SK-N-MC (cell line): ENCODE results near the gene POLE3.

Source experiments
- DNase-seq: peaks from one replicate; pipeline ENCODE4 v3.0.0-alpha.2; 2011; ENCODE audit warnings: low read depth, low spot score
- H3K27ac ChIP-seq: fragments of 200-600 bp; sonication (generic); 2 replicates; pipeline ENCODE4 v1.5.1; 2016; ENCODE audit warnings: mixed run types
- H3K36me3 ChIP-seq: fragments of 200-600 bp; sonication (generic); 2 replicates; pipeline ENCODE4 v1.6.1; 2017; ENCODE audit warnings: antibody characterized with exemption, low read length, mixed read lengths; ENCODE audit not compliant: insufficient read depth
- H3K4me3 ChIP-seq: fragments of 200-600 bp; sonication (generic); 2 replicates; pipeline ENCODE4 v1.5.1; 2016
- H3K9ac ChIP-seq: fragments of 200-600 bp; sonication (generic); 2 replicates; pipeline ENCODE4 v1.8.0; 2017; ENCODE audit warnings: mixed run types, mixed read lengths; ENCODE audit not compliant: insufficient read length
- H3K9me3 ChIP-seq: fragments of 200-600 bp; sonication (generic); 2 replicates; pipeline ENCODE4 v1.6.1; 2017; ENCODE audit warnings: low read depth, mild to moderate bottlenecking, antibody characterized with exemption, low read length, moderate library complexity, mixed read lengths
- EZH2 ChIP-seq: fragments of 200-600 bp; sonication (generic); IDR thresholded peaks from one replicate; pipeline ENCODE4 v1.6.1; 2017; ENCODE audit warnings: antibody characterized with exemption
- FOXP2 ChIP-seq: optimal IDR thresholded peaks from 2 replicates; pipeline ENCODE3; 2011; ENCODE audit warnings: mild to moderate bottlenecking, moderate library complexity; ENCODE audit not compliant: insufficient read depth; ENCODE audit errors: extremely low read length, control extremely low read depth
- POLR2AphosphoS5 ChIP-seq: IDR thresholded peaks from 2 replicates; pipeline ENCODE4 v1.6.1; 2012; ENCODE audit warnings: mild to moderate bottlenecking, low read depth, low read length, borderline replicate concordance

The POLE3 gene

GRCh38 chr9:113436728-113437515, 26.4 kb upstream of the POLE3 start:
- Histone ChIP-seq H3K4me3 (no peak overlapping the region), H3K27ac (no peak overlapping the region), H3K9me3 (no peaks in the 10 kb centered on the region), H3K36me3 (no peaks in the 10 kb centered on the region), H3K9ac (no peak overlapping the region)
- TF ChIP-seq EZH2 (no peak), FOXP2 (no peak), POLR2AphosphoS5 (no peak)
- DNase-seq, result no peak

GRCh38 chr9:113431191-113431590, 20.7 kb upstream of the POLE3 start:
- H3K4me3 ChIP-seq, result no peak overlapping the region
- H3K27ac ChIP-seq, result no peak overlapping the region
- TF ChIP-seq POLR2AphosphoS5, result no peak
- TF ChIP-seq EZH2, result no peak
- no peak for TF ChIP-seq FOXP2
- no peak for DNase-seq
- H3K9ac ChIP-seq, result no peak overlapping the region
- no peaks in the 10 kb centered on the region for H3K36me3 ChIP-seq
- no peaks in the 10 kb centered on the region for H3K9me3 ChIP-seq

- DNase-seq, result no peak
- Histone ChIP-seq H3K27ac (no peak overlapping the region), H3K9ac (no peak overlapping the region), H3K36me3 (no peaks in the 10 kb centered on the region), H3K4me3 (no peak overlapping the region), H3K9me3 (no peaks in the 10 kb centered on the region)
- no peak for TF ChIP-seq EZH2
- TF ChIP-seq FOXP2, result no peak
- no peak for TF ChIP-seq POLR2AphosphoS5
Measured at GRCh38 chr9:113428062-113428615, 17.7 kb upstream of the POLE3 start.

GRCh38 chr9:113427629-113428028, 17.2 kb upstream of the POLE3 start:
- Histone ChIP-seq H3K9ac (no peak overlapping the region), H3K4me3 (no peak overlapping the region), H3K27ac (no peak overlapping the region), H3K9me3 (no peaks in the 10 kb centered on the region), H3K36me3 (no peaks in the 10 kb centered on the region)
- TF ChIP-seq FOXP2, result no peak
- TF ChIP-seq POLR2AphosphoS5, result no peak
- TF ChIP-seq EZH2, result no peak
- DNase-seq, result no peak

- TF ChIP-seq POLR2AphosphoS5, result no peak
- no peak for TF ChIP-seq FOXP2
- no peak for TF ChIP-seq EZH2
- Histone ChIP-seq H3K9me3 (no peaks in the 10 kb centered on the region), H3K4me3 (no peak overlapping the region), H3K36me3 (no peaks in the 10 kb centered on the region), H3K27ac (no peak overlapping the region), H3K9ac (no peak overlapping the region)
- DNase-seq, result no peak
Measured at GRCh38 chr9:113426701-113427100, 16.2 kb upstream of the POLE3 start.

GRCh38 chr9:113425072-113425471, 14.6 kb upstream of the POLE3 start:
- Histone ChIP-seq H3K9me3 (no peaks in the 10 kb centered on the region), H3K9ac (no peak overlapping the region), H3K4me3 (no peak overlapping the region), H3K36me3 (no peaks in the 10 kb centered on the region), H3K27ac (no peak overlapping the region)
- TF ChIP-seq FOXP2 (no peak), EZH2 (no peak), POLR2AphosphoS5 (no peak)
- no peak for DNase-seq

GRCh38 chr9:113421726-113422125, 11.3 kb upstream of the POLE3 start:
- H3K4me3 ChIP-seq, result no peak overlapping the region

GRCh38 chr9:113417370-113417769, 6.9 kb upstream of the POLE3 start:
- no peak for TF ChIP-seq EZH2
- TF ChIP-seq FOXP2, result no peak
- TF ChIP-seq POLR2AphosphoS5, result no peak
- no peak overlapping the region for H3K27ac ChIP-seq
- H3K9ac ChIP-seq, result no peak overlapping the region
- no peaks in the 10 kb centered on the region for H3K9me3 ChIP-seq
- no peaks in the 10 kb centered on the region for H3K36me3 ChIP-seq
- no peak for DNase-seq
- H3K4me3 ChIP-seq, result no peak overlapping the region

More at GRCh38 chr9:113421726-113422125, 11.3 kb upstream of the POLE3 start:
- no peak overlapping the region for H3K27ac ChIP-seq
- no peaks in the 10 kb centered on the region for H3K36me3 ChIP-seq
- no peak overlapping the region for H3K9ac ChIP-seq
- no peak for DNase-seq
- TF ChIP-seq EZH2, result no peak
- no peak for TF ChIP-seq POLR2AphosphoS5
- no peak for TF ChIP-seq FOXP2
- no peaks in the 10 kb centered on the region for H3K9me3 ChIP-seq

- H3K4me3 ChIP-seq, result no peak overlapping the region
- no peaks in the 10 kb centered on the region for H3K36me3 ChIP-seq
- TF ChIP-seq EZH2 (no peak), POLR2AphosphoS5 (no peak), FOXP2 (no peak)
- H3K27ac ChIP-seq, result no peak overlapping the region
- H3K9me3 ChIP-seq, result no peaks in the 10 kb centered on the region
- DNase-seq, result no peak
- no peak overlapping the region for H3K9ac ChIP-seq
Measured at GRCh38 chr9:113416149-113416721, 5.8 kb upstream of the POLE3 start.
